H1 (cell line): ENCODE results near the gene NDUFS8. TPM values are rescaled to one million over a fixed set of nuclear protein-coding genes. Genes with fewer than 3 reads are reported as not detected.

ENCODE experiments used
- CTCF ChIA-PET: fragments of 300-600 bp; sonication (Branson Sonifier 250); formaldehyde crosslinking; loops from one replicate; lab custom pipeline; 2021; ENCODE audit not compliant: partially characterized antibody; lab: Charles Lee
- POLR2A ChIA-PET: fragments of 300-600 bp; sonication (Branson Sonifier 250); formaldehyde crosslinking; loops from one replicate; lab custom pipeline; 2021; ENCODE audit warnings: inconsistent platforms; ENCODE audit not compliant: partially characterized antibody; lab: Charles Lee
- DNase-seq, 2 experiments: peaks; one replicate each; pipeline versions ENCODE4 v3.0.0 to v3.0.0-alpha.2; 2010 to 2022; ENCODE audit warnings: low spot score in 2 of 2, low read depth in 1 of 2, mixed read lengths in 1 of 2
- FAIRE-seq: peaks from 2 replicates; lab custom pipeline; 2011; peaks lifted over from hg19 to GRCh38; lab: Jason Lieb, UNC
- H2AFZ ChIP-seq: 2 replicates; pipeline ENCODE4 v1.8.1; 2012; ENCODE audit warnings: low read length, inconsistent platforms
- H2AK5ac ChIP-seq: 2 replicates; pipeline ENCODE4 v1.6.1; 2013; ENCODE audit warnings: low read depth, low read length
- H2BK120ac ChIP-seq: replicated peaks from 2 replicates; pipeline ENCODE3; 2013; ENCODE audit warnings: low read depth, low read length, inconsistent platforms
- H2BK12ac ChIP-seq: 2 replicates; pipeline ENCODE4 v1.6.1; 2013; ENCODE audit warnings: low read depth, low read length
- H2BK15ac ChIP-seq: 2 replicates; pipeline ENCODE4 v1.6.1; 2013; ENCODE audit warnings: low read length
- H2BK20ac ChIP-seq: 2 replicates; pipeline ENCODE4 v1.6.1; 2013; ENCODE audit warnings: low read length
- H2BK5ac ChIP-seq: 2 replicates; pipeline ENCODE4 v1.6.1; 2013; ENCODE audit warnings: low read depth, low read length
- H3K14ac ChIP-seq: 2 replicates; pipeline ENCODE4 v1.6.1; 2013; ENCODE audit warnings: inconsistent platforms; ENCODE audit not compliant: insufficient read length
- H3K18ac ChIP-seq: 2 replicates; pipeline ENCODE4 v1.6.1; 2013; ENCODE audit warnings: low read length; ENCODE audit errors: extremely low read depth
- H3K23ac ChIP-seq: 2 replicates; pipeline ENCODE4 v1.6.1; 2013; ENCODE audit warnings: inconsistent platforms; ENCODE audit not compliant: insufficient read length
- H3K23me2 ChIP-seq: 2 replicates; pipeline ENCODE4 v1.6.1; 2013; ENCODE audit warnings: low read depth, low read length
- H3K27ac ChIP-seq: 2 replicates; pipeline ENCODE4 v1.6.1; 2011; ENCODE audit warnings: low read depth, low read length, inconsistent platforms
- H3K27me3 ChIP-seq, 4 experiments: replicated peaks in 1 of 4; 1 replicate in 1 of 4; 2 replicates in 3 of 4; pipeline versions ENCODE4 v1.6.1 to v1.8.1; 2011 to 2013; ENCODE audit warnings: low read length in 3 of 4, mild to moderate bottlenecking in 3 of 4, inconsistent platforms in 2 of 4, mixed read lengths in 2 of 4, moderate library complexity in 1 of 4; ENCODE audit not compliant: control insufficient read depth in 3 of 4, insufficient read depth in 3 of 4; ENCODE audit errors: extremely low read depth in 1 of 4
- H3K36me3 ChIP-seq, 4 experiments: 2 replicates each; pipeline versions ENCODE4 v1.6.1 to v1.8.1; 2011 to 2013; ENCODE audit warnings: mild to moderate bottlenecking in 4 of 4, low read length in 3 of 4, moderate library complexity in 2 of 4, control low read depth in 1 of 4, inconsistent platforms in 1 of 4; ENCODE audit not compliant: insufficient read depth in 4 of 4, control insufficient read depth in 2 of 4
- H3K4ac ChIP-seq: replicated peaks from 2 replicates; pipeline ENCODE3; 2013; ENCODE audit warnings: low read length, low read depth, mixed read lengths, inconsistent platforms; ENCODE audit not compliant: insufficient read length
- H3K4me1 ChIP-seq, 4 experiments: replicated peaks in 1 of 4; 1 replicate in 1 of 4; 2 replicates in 3 of 4; pipeline versions ENCODE4 v1.6.1 to v1.8.1; 2011 to 2013; ENCODE audit warnings: low read length in 3 of 4, inconsistent platforms in 2 of 4, mixed read lengths in 1 of 4; ENCODE audit not compliant: insufficient read depth in 4 of 4, control insufficient read depth in 3 of 4
- H3K4me2 ChIP-seq, 2 experiments: 2 replicates each; pipeline versions ENCODE4 v1.6.1 to v1.8.1; 2011 to 2013; ENCODE audit warnings: low read depth in 2 of 2, low read length in 2 of 2, control low read depth in 1 of 2, inconsistent platforms in 1 of 2, mild to moderate bottlenecking in 1 of 2; ENCODE audit not compliant: insufficient read depth in 1 of 2
- H3K4me3 ChIP-seq, 4 experiments: fragments of 200-600, 300-600 bp in 1 of 4; sonication (generic), shearing (Covaris generic), sonication (Bioruptor Twin) in 1 of 4; 2 replicates each; pipeline versions ENCODE4 v1.5.1 to v1.8.1; 2011 to 2016; ENCODE audit warnings: low read length in 4 of 4, low read depth in 3 of 4, control low read depth in 2 of 4, inconsistent platforms in 2 of 4, mild to moderate bottlenecking in 2 of 4, mixed read lengths in 1 of 4, moderate library complexity in 1 of 4; ENCODE audit not compliant: insufficient read depth in 2 of 4; ENCODE audit errors: extremely low read depth in 1 of 4
- H3K56ac ChIP-seq: replicated peaks from 2 replicates; pipeline ENCODE3; 2013; ENCODE audit warnings: low read depth, mild to moderate bottlenecking, mixed read lengths, low read length, inconsistent platforms; ENCODE audit not compliant: insufficient read length
- H3K79me1 ChIP-seq: 2 replicates; pipeline ENCODE4 v1.6.1; 2013; ENCODE audit warnings: low read depth, low read length, control low read depth
- H3K79me2 ChIP-seq, 2 experiments: 2 replicates each; pipeline versions ENCODE4 v1.6.1 to v1.8.1; 2012 to 2013; ENCODE audit warnings: low read length in 2 of 2, mild to moderate bottlenecking in 2 of 2, inconsistent platforms in 1 of 2; ENCODE audit not compliant: insufficient read depth in 2 of 2, control insufficient read depth in 1 of 2
- H3K9ac ChIP-seq, 4 experiments: replicated peaks in 1 of 4; 1 replicate in 1 of 4; 2 replicates in 3 of 4; pipeline versions ENCODE4 v1.6.1 to v1.8.1; 2011 to 2013; ENCODE audit warnings: low read depth in 3 of 4, low read length in 3 of 4, control low read depth in 2 of 4, mild to moderate bottlenecking in 2 of 4, moderate library complexity in 2 of 4, inconsistent platforms in 1 of 4; ENCODE audit errors: extremely low read depth in 1 of 4
- H3K9me3 ChIP-seq, 2 experiments: 2 replicates each; pipeline versions ENCODE4 v1.6.1 to v1.8.1; 2012 to 2013; ENCODE audit warnings: mild to moderate bottlenecking in 2 of 2, moderate library complexity in 2 of 2, control low read depth in 1 of 2, inconsistent platforms in 1 of 2, low read depth in 1 of 2, low read length in 1 of 2, mixed read lengths in 1 of 2; ENCODE audit not compliant: insufficient read depth in 2 of 2
- H4K20me1 ChIP-seq, 2 experiments: replicated peaks in 1 of 2; 2 replicates each; pipeline versions ENCODE3 to v1.8.1; 2011 to 2013; ENCODE audit warnings: inconsistent platforms in 2 of 2, low read length in 2 of 2, mild to moderate bottlenecking in 1 of 2; ENCODE audit not compliant: insufficient read depth in 2 of 2, control insufficient read depth in 1 of 2
- H4K5ac ChIP-seq: 2 replicates; pipeline ENCODE4 v1.6.1; 2013; ENCODE audit warnings: low read length, low read depth, mixed read lengths, inconsistent platforms; ENCODE audit not compliant: insufficient read length
- H4K8ac ChIP-seq: 2 replicates; pipeline ENCODE4 v1.8.0; 2013; ENCODE audit warnings: mild to moderate bottlenecking, moderate library complexity, low read length, inconsistent platforms; ENCODE audit not compliant: insufficient read depth; ENCODE audit errors: extremely low read depth
- H4K91ac ChIP-seq: replicated peaks from 2 replicates; pipeline ENCODE3; 2013; ENCODE audit warnings: low read length, mixed read lengths, inconsistent platforms; ENCODE audit not compliant: insufficient read length
- KDM1A ChIP-seq: fragments of 200-600, 300-600 bp; sonication (generic); IDR thresholded peaks from 2 replicates; pipeline ENCODE4 v1.7.1; 2016; ENCODE audit warnings: mild to moderate bottlenecking, low read length, borderline replicate concordance
- POLR2AphosphoS5 ChIP-seq: IDR thresholded peaks from 2 replicates; pipeline ENCODE4 v1.6.1; 2011; ENCODE audit warnings: low read depth, low read length
- WGBS, 2 experiments: shearing (Covaris generic) in 1 of 2; methylation state at CpG; one replicate each; pipeline versions ENCODE4 v1.1.6 to v1.1.7; 2013 to 2015; ENCODE audit warnings: low lambda C conversion rate in 2 of 2, mixed read lengths in 2 of 2, inconsistent platforms in 1 of 2, low coverage in 1 of 2, missing lambda C conversion rate in 1 of 2; ENCODE audit not compliant: insufficient replicate concordance in 2 of 2, insufficient coverage in 1 of 2, insufficient read length in 1 of 2; ENCODE audit errors: extremely low coverage in 1 of 2, missing lambda C conversion rate in 1 of 2; 5-methylcytosine and 5-hydroxymethylcytosine counted together
- polyA plus RNA-seq, 7 experiments: library from polyadenylated mRNA; depleted of rRNA in 3 of 7; stranded (reverse) in 5 of 7; unstranded in 2 of 7; fragments of >200 nt in 5 of 7; fragments of 200-250 nt in 2 of 7; gene quantifications; 1 replicate in 5 of 7; 2 replicates in 1 of 7; 4 replicates in 1 of 7; pipeline versions ENCODE4 v1.2.1 to v1.2.3, GENCODE V29; 2011 to 2013; ENCODE audit warnings: missing spikeins in 2 of 7, mixed read lengths in 2 of 7
- total RNA-seq: library from RNA; stranded (reverse); fragmentation: NEBNext Ultra II Directional; extraction: Animal tissue kit (Norgen Biotek cat#: 25700); gene quantifications from 2 replicates; pipeline ENCODE4 v1.2.1, GENCODE V29; 2021

NDUFS8 gene
- total and polyA plus RNA-seq, 2 of the 8 experiments (the other 6 are each of a cell fraction or from before 2014, with no cell fraction given): 182 to 291 TPM

DNA sequence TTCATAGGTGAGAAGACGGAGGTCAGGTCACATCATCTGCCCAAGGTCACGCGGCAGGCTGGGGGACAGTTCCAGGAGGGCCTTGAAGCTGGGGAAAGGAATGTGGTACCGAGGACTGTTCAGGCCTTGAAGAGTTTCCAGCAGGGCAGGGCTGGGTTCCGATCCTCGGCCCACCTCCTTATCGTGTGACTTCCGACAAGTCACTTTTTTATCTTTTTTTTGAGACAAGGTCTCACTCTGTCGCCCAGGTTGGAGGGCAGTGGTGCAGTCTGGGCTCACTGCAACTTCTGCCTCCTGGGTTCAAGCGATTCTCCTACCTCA, 623 bp downstream of the NDUFS8 start:
- peaks cover 11% of the 10 kb centered on the region for H3K79me1 ChIP-seq
- ChIA-PET POLR2A (interaction anchor here (1.8 to 16.6 kb wide), 3 partner anchors 10 to 21 kb away, joined by 6 to 183 read pairs (median 24); no protein-coding TSS in a partner anchor), CTCF (interaction anchor here (0.7 to 1.3 kb wide), 6 partner anchors 10 to 165 kb away, joined by 3 to 4 read pairs (median 3); partner anchors contain the start of gene ALDH3B1)
- no peak overlapping the region; the same call in 1 of the 2 replicates for H3K18ac ChIP-seq
- peaks cover 0 to 22% of the 10 kb centered on the region in 2 experiments; a peak in 2 of 4 replicates for H3K79me2 ChIP-seq
- peak overlapping the region; percentile 76 to 86 for H3K4me2 ChIP-seq
- peak overlapping the region; percentile 73 to 82 (median 80) for H3K4me3 ChIP-seq
- H3K23me2 ChIP-seq: peaks cover 3% of the 10 kb centered on the region; the same call in 1 of the 2 replicates
- H3K4ac ChIP-seq: no peak overlapping the region
- 0 out of 2 replicates have a peak overlapping the region, but pooled peaks have one; percentile 22 for H4K8ac ChIP-seq
- H3K27me3 ChIP-seq: no peaks in the 10 kb centered on the region
- no peak overlapping the region for H3K14ac ChIP-seq
- H3K36me3 ChIP-seq: peaks cover 4 to 17% (median 15%) of the 10 kb centered on the region in 4 experiments
- H4K20me1 ChIP-seq: peaks cover 0 to 5% of the 10 kb centered on the region in 2 experiments
- H3K4me1 ChIP-seq: peaks cover 0 to 8% (median 6%) of the 10 kb centered on the region in 4 experiments; a peak in 5 of 7 replicates
- TF ChIP-seq KDM1A: 0 out of 2 replicates have a peak, but pooled peaks have one; percentile 68
- TF ChIP-seq POLR2AphosphoS5: no peak
- H2BK120ac ChIP-seq: no peak overlapping the region
- H3K9ac ChIP-seq: peak overlapping the region in 3 of 4 experiments; percentile 65 to 94 (median 91); a peak in 6 of 7 replicates
- FAIRE-seq (no peak), DNase-seq (no peak)
- no peaks in the 10 kb centered on the region for H3K9me3 ChIP-seq
- H2AFZ ChIP-seq: no peak overlapping the region
- WGBS, 2 experiments: 39% methylated on average over 10 of the region's 10 CpGs; no CpG with 5 or more reads in 1 of the 2 experiments
- H2BK5ac ChIP-seq: peak overlapping the region; percentile 96
- no peak overlapping the region for H2BK12ac ChIP-seq
- no peak overlapping the region for H3K23ac ChIP-seq
- H3K56ac ChIP-seq: no peak overlapping the region
- H3K27ac ChIP-seq: peak overlapping the region; percentile 83
- no peak overlapping the region for H4K91ac ChIP-seq
- H2BK15ac ChIP-seq: no peak overlapping the region
- H2BK20ac ChIP-seq: no peak overlapping the region
- no peak overlapping the region for H4K5ac ChIP-seq
- H2AK5ac ChIP-seq: 0 out of 2 replicates have a peak overlapping the region, but pooled peaks have one; percentile 24
